Ovary (tissue), 3 donors: ENCODE data around the gene KLHL28.

Experiments used
- CTCF ChIP-seq, 3 donors: fragments of 450-650 bp in 2 of 3; fragments of 200-600 bp in 1 of 3; IDR thresholded peaks; one replicate each; pipeline versions ENCODE4 v1.5.1 to v1.8.0; 2016 to 2022; ENCODE audit warnings: antibody characterized with exemption in 3 of 3, mild to moderate bottlenecking in 1 of 3
- EP300 ChIP-seq: sonication (generic); formaldehyde crosslinking; IDR thresholded peaks from one replicate; pipeline ENCODE4 v1.6.1; 2017; ENCODE audit warnings: antibody characterized with exemption
- POLR2A ChIP-seq: fragments of 450-650 bp; IDR thresholded peaks from one replicate; pipeline ENCODE4 v1.6.1; 2017; ENCODE audit warnings: antibody characterized with exemption, mild to moderate bottlenecking, moderate library complexity
- donor health status: DM: no; HTN: no; CAD: no.

- TF ChIP-seq CTCF (IDR thresholded peaks at IDR 0.05) (no peak), POLR2A (peak; percentile 63), EP300 (no peak)
Observed at GRCh38 chr14:44897041-44897844, 64.5 kb downstream of the KLHL28 start.
